ENCODE results near the gene SUPT20HL2.

Gene SUPT20HL2

DNA sequence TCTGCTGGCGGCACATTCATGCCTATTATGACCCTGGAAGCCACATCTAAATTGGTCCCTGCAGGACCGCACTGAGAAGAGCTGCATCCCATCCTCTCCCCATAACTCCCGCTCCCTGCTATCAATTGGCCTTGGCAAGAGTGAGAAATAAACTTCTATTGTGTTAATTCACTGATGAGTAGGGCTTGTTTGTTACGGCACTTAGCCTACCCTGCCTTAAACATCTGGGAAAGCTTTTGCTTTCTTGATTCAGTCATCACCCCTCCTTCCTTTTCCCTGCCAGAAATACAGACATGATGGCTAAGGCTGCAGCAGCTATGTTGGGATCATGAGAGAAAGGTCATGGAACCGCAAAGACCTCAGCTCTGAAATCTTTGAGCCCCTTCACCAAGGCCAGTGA lies 36.5 kb downstream of the SUPT20HL2 start:
- H3K36me3 ChIP-seq (ENCODE audit: control insufficient read depth, low read depth, low read length): no peaks in the 10 kb centered on the region
- peaks cover 5% of the 10 kb centered on the region for H3K4me1 ChIP-seq (ENCODE audit: control insufficient read depth, low read depth, low read length)
- H3K4me3 ChIP-seq (ENCODE audit: low read length): no peak overlapping the region
- no peaks in the 10 kb centered on the region for H3K27me3 ChIP-seq (ENCODE audit: control insufficient read depth, insufficient read depth, low read length)
- no peak overlapping the region for H3K9ac ChIP-seq (ENCODE audit: low read length)
- no peaks in the 10 kb centered on the region for H3K9me3 ChIP-seq (ENCODE audit: control insufficient read depth, low read depth, low read length)
- no peak overlapping the region for H3K27ac ChIP-seq (ENCODE audit: low read length)

DNA sequence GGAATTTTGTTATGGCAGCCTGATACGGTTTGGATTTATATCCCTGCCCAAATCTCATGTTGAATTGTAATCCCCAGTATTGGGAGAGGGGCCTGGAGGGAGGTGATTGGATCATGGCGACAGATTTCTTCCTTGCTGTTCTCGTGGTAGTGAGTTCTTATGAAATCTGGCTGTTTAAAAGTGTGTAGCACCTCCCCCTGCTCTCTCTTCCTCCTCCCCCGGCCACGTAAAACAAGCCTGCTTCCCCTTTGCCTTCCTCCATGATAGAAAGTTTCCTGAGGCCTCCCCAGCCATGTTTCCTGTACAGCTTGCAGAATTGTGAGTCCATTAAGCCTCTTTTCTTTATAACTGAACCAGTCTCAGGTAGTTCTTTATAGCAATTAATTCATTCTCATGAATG lies 37.9 kb downstream of the SUPT20HL2 start:
- Histone ChIP-seq H3K9me3 (ENCODE audit: control insufficient read depth, low read depth, low read length) (no peaks in the 10 kb centered on the region), H3K4me1 (ENCODE audit: control insufficient read depth, low read depth, low read length) (no peaks in the 10 kb centered on the region), H3K9ac (ENCODE audit: low read length) (no peak overlapping the region), H3K36me3 (ENCODE audit: control insufficient read depth, low read depth, low read length) (no peaks in the 10 kb centered on the region), H3K4me3 (ENCODE audit: low read length) (no peak overlapping the region), H3K27ac (ENCODE audit: low read length) (no peak overlapping the region), H3K27me3 (ENCODE audit: control insufficient read depth, insufficient read depth, low read length) (no peaks in the 10 kb centered on the region)

DNA sequence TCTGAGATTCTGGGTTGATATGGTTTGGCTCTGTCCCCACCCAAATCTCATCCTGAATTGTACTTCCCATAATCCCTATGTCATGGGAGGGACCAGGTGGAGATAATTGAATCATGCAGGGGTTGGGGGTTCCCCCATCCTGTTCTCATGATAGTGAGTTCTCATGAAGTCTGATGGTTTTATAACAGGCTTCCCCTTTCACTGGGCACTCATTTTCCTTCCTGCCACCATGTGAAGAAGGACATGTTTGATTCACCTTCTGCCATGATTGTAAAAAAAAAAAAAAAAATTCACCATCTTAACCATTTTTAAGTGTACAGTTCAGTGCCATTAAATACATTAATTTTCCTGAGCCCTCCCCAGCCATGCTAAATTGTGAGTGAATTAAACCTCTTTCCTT lies 42.6 kb downstream of the SUPT20HL2 start:
- H3K36me3 ChIP-seq (ENCODE audit: control insufficient read depth, low read depth, low read length): no peaks in the 10 kb centered on the region
- no peaks in the 10 kb centered on the region for H3K27me3 ChIP-seq (ENCODE audit: control insufficient read depth, insufficient read depth, low read length)
- H3K27ac ChIP-seq (ENCODE audit: low read length): no peak overlapping the region
- H3K9ac ChIP-seq (ENCODE audit: low read length): no peak overlapping the region
- no peaks in the 10 kb centered on the region for H3K4me1 ChIP-seq (ENCODE audit: control insufficient read depth, low read depth, low read length)
- no peak overlapping the region for H3K4me3 ChIP-seq (ENCODE audit: low read length)
- H3K9me3 ChIP-seq (ENCODE audit: control insufficient read depth, low read depth, low read length): no peaks in the 10 kb centered on the region

DNA sequence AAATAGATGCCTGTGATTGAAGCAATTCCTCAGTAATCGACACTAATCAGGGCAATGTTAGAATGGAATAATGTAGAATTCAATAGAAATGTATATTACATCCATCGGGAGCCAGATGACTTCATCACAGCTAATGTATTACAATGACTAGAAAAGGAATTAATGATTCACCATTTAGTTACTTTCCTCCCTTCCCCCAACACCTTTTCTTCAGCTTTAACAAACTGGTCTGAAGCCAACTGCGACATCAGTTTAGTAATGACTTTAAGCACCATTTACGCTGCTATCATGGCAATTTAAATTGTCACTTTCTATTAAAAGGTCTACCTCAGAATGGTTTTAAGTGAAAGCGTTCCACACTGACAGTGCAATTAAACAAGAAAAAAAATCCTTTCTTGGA lies 45.1 kb downstream of the SUPT20HL2 start:
- no peak overlapping the region for H3K9ac ChIP-seq (ENCODE audit: low read length)
- no peaks in the 10 kb centered on the region for H3K27me3 ChIP-seq (ENCODE audit: control insufficient read depth, insufficient read depth, low read length)
- no peaks in the 10 kb centered on the region for H3K36me3 ChIP-seq (ENCODE audit: control insufficient read depth, low read depth, low read length)
- no peaks in the 10 kb centered on the region for H3K9me3 ChIP-seq (ENCODE audit: control insufficient read depth, low read depth, low read length)
- no peak overlapping the region for H3K4me3 ChIP-seq (ENCODE audit: low read length)
- no peaks in the 10 kb centered on the region for H3K4me1 ChIP-seq (ENCODE audit: control insufficient read depth, low read depth, low read length)
- no peak overlapping the region for H3K27ac ChIP-seq (ENCODE audit: low read length)

DNA sequence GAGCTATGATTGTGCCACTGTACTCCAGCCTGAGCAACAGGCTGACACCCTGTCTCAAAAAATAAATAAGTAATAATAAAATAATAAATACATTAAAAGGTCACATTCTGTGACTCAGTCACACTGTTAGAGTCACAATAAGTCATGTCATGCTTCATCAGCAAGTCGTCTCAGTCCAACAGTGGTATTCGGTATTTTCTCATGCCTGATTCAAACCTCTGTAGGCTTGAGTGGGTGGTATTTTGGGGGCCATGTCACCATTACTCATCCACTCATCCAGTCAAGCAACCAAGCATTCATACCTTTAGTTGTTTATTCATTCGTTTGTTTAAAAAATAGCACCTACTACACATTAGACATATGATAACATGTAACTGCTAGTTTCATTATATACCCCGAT lies 46.9 kb downstream of the SUPT20HL2 start:
- Histone ChIP-seq H3K4me1 (ENCODE audit: control insufficient read depth, low read depth, low read length) (no peaks in the 10 kb centered on the region), H3K36me3 (ENCODE audit: control insufficient read depth, low read depth, low read length) (no peaks in the 10 kb centered on the region), H3K27ac (ENCODE audit: low read length) (no peak overlapping the region), H3K27me3 (ENCODE audit: control insufficient read depth, insufficient read depth, low read length) (no peaks in the 10 kb centered on the region), H3K4me3 (ENCODE audit: low read length) (no peak overlapping the region), H3K9ac (ENCODE audit: low read length) (no peak overlapping the region), H3K9me3 (ENCODE audit: control insufficient read depth, low read depth, low read length) (no peaks in the 10 kb centered on the region)

DNA sequence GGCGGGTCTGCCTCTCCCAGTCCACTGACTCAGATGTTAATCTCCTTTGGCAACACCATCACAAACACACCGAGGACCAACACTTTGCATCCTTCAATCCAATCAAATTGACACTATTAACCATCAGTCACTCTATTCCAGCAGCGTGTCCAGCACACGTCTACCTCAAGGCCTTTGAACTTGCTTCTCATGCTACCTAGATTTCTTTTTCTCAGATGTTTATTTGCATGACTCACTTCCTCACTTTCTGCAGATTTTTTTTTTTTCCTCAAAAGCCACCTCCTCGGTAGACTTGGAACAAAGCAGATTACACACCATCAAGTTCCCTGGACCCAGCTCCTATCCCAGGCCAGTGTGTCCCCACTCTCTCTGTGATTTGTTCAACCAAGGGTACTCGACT lies 49.5 kb downstream of the SUPT20HL2 start:
- no peaks in the 10 kb centered on the region for H3K36me3 ChIP-seq (ENCODE audit: control insufficient read depth, low read depth, low read length)
- no peaks in the 10 kb centered on the region for H3K4me1 ChIP-seq (ENCODE audit: control insufficient read depth, low read depth, low read length)
- no peaks in the 10 kb centered on the region for H3K9me3 ChIP-seq (ENCODE audit: control insufficient read depth, low read depth, low read length)
- no peak overlapping the region for H3K4me3 ChIP-seq (ENCODE audit: low read length)
- H3K9ac ChIP-seq (ENCODE audit: low read length): no peak overlapping the region
- H3K27me3 ChIP-seq (ENCODE audit: control insufficient read depth, insufficient read depth, low read length): no peaks in the 10 kb centered on the region
- no peak overlapping the region for H3K27ac ChIP-seq (ENCODE audit: low read length)

DNA sequence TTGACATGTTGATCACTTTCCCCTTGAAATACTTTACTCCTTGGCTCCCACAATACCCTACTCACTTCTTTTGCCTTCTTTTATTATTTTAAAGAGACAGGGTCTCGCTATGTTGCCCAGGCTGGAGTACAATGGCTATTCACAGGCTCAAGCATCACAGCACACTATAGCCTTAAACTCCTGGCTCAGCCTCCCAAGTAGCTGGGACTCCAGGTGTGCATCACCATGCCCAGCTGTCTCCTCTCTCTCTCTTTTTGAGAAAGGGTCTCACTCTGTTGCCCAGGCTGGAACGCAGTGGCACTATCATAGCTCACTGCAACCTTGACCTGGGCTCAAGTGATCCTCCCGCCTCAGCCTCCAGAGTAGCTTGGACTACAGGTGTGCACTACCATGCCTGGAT lies 51.6 kb downstream of the SUPT20HL2 start:
- no peak overlapping the region for H3K4me3 ChIP-seq (ENCODE audit: low read length)
- H3K9me3 ChIP-seq (ENCODE audit: control insufficient read depth, low read depth, low read length): no peaks in the 10 kb centered on the region
- no peak overlapping the region for H3K27ac ChIP-seq (ENCODE audit: low read length)
- H3K4me1 ChIP-seq (ENCODE audit: control insufficient read depth, low read depth, low read length): no peaks in the 10 kb centered on the region
- H3K9ac ChIP-seq (ENCODE audit: low read length): no peak overlapping the region
- no peaks in the 10 kb centered on the region for H3K27me3 ChIP-seq (ENCODE audit: control insufficient read depth, insufficient read depth, low read length)
- no peaks in the 10 kb centered on the region for H3K36me3 ChIP-seq (ENCODE audit: control insufficient read depth, low read depth, low read length)
